NT2/D1 (cell line): ENCODE results near the gene MTFR1L.
A peak's percentile ranks its signal among the peaks of the same experiment; 100 is the strongest.

Experiments used
- DNase-seq: peaks from one replicate; pipeline ENCODE4 v3.0.0-alpha.2; 2011; ENCODE audit warnings: low read depth, low spot score
- H3K27me3 ChIP-seq: 2 replicates; pipeline ENCODE4 v1.6.0; 2011; ENCODE audit warnings: mild to moderate bottlenecking; ENCODE audit not compliant: insufficient read length, insufficient read depth
- H3K36me3 ChIP-seq: 2 replicates; pipeline ENCODE4 v1.6.1; 2011; ENCODE audit warnings: mild to moderate bottlenecking, low read length, mixed read lengths; ENCODE audit not compliant: insufficient read depth, insufficient read length
- H3K4me1 ChIP-seq: 2 replicates; pipeline ENCODE4 v1.5.1; 2011; ENCODE audit not compliant: insufficient read depth, insufficient read length
- H3K4me3 ChIP-seq: 2 replicates; pipeline ENCODE4 v1.5.1; 2011; ENCODE audit warnings: low read depth; ENCODE audit not compliant: insufficient read length
- H3K9ac ChIP-seq: 2 replicates; pipeline ENCODE4 v1.6.0; 2011; ENCODE audit warnings: low read depth; ENCODE audit not compliant: insufficient read length
- H3K9me3 ChIP-seq: 2 replicates; pipeline ENCODE4 v1.5.1; 2011; ENCODE audit warnings: mild to moderate bottlenecking, low read length; ENCODE audit not compliant: insufficient read depth
- SUZ12 ChIP-seq: IDR thresholded peaks from 2 replicates; pipeline ENCODE4 v1.6.1; 2011; ENCODE audit not compliant: insufficient read length, insufficient read depth; ENCODE audit errors: extremely low read depth
- YY1 ChIP-seq: IDR thresholded peaks from 2 replicates; pipeline ENCODE4 v1.6.1; 2011; ENCODE audit not compliant: insufficient read length, insufficient read depth
- ZNF274 ChIP-seq: IDR thresholded peaks from 2 replicates; pipeline ENCODE4 v1.6.1; 2011; ENCODE audit warnings: mild to moderate bottlenecking, low read depth, low read length

The MTFR1L gene

DNA sequence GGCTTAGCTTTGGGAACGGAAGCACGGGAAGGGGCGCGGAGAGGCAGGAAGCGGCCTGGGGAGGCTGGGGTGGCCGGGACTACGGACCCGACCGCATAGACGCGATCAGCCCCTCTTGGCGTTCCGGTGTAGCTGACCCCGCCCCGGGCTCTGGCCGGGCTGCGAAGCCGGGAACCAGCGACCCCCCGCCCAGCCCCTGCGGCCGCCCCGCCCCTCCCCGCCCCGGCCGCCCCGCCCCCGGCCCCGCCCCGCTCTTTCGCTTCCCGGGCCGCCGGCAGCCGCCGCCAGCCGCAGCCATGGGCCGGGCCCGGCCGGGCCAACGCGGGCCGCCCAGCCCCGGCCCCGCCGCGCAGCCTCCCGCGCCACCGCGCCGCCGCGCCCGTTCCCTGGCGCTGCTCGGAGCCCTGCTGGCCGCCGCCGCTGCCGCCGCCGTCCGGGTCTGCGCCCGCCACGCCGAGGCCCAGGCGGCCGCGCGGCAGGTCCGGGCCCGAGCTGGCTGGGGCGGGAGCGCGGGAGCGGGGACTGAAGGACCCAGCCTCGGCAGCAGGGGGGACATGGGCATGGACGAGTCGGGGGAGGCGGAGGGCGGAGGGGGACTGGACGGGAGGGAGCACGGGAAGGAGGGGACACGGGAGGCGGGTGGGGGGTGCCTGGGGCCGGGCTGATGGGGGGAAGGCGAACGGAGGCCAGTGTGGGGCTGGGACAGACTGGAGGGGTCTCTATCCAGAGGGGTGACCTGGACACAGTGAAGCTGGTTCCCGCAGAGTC is 19.6 kb upstream of the MTFR1L start, which contains the start of gene SELENON:
Gene SELENON, plus strand, starts transcription at position 259 of the 768 bp plus-strand sequence. Its CDS starts 38 bp downstream, at position 297.
- Histone ChIP-seq H3K9ac (peak within 1 kb of the TSS; percentile 83), H3K4me3 (peak within 1 kb of the TSS; percentile 76), H3K4me1 (peaks cover 32% of the 10 kb centered on the region), H3K9me3 (no peaks in the 10 kb centered on the region), H3K36me3 (peaks cover 13% of the 10 kb centered on the region), H3K27me3 (peaks cover 11% of the 10 kb centered on the region)
- DNase-seq: peak; percentile 71
- TF ChIP-seq YY1 (no peak), ZNF274 (no peak), SUZ12 (no peak)

- TF ChIP-seq YY1 (no peak), ZNF274 (no peak), SUZ12 (no peak)
- no peak for DNase-seq
- peaks cover 20% of the 10 kb centered on the region for H3K36me3 ChIP-seq
- no peaks in the 10 kb centered on the region for H3K9me3 ChIP-seq
- H3K27me3 ChIP-seq: peaks cover 11% of the 10 kb centered on the region
- H3K4me1 ChIP-seq: peaks cover 30% of the 10 kb centered on the region
- H3K9ac ChIP-seq: peak overlapping the region; percentile 77
- H3K4me3 ChIP-seq: peak overlapping the region; percentile 76
Observed at GRCh38 chr1:25800703-25801377, 18.9 kb upstream of the MTFR1L start.

DNA sequence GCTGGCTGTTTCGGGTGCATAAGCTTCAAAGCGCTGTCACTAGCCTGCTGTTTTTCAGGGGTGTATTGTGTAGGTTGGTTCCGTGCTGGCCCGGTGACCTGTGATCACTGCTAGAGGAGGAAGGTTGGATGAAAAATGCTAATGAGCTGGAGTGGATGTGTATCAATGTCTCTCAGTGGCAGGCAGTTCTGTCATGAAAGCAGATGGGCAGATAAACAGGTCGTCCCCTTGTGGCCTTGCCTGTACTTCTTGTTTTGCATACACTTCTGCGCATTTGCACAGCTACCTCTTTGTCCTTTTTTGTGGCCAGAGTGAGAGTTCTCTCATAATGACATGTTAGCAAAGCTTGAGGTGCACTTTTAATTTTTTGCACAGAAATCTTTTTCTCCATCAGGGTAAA is 16.8 kb upstream of the MTFR1L start:
- no peaks in the 10 kb centered on the region for H3K9me3 ChIP-seq
- peaks cover 18% of the 10 kb centered on the region for H3K4me1 ChIP-seq
- H3K9ac ChIP-seq: no peak overlapping the region
- H3K36me3 ChIP-seq: peaks cover 38% of the 10 kb centered on the region
- no peak overlapping the region for H3K4me3 ChIP-seq
- no peak for TF ChIP-seq ZNF274
- TF ChIP-seq SUZ12: no peak
- no peak for TF ChIP-seq YY1
- no peak for DNase-seq
- peaks cover 8% of the 10 kb centered on the region for H3K27me3 ChIP-seq

DNA sequence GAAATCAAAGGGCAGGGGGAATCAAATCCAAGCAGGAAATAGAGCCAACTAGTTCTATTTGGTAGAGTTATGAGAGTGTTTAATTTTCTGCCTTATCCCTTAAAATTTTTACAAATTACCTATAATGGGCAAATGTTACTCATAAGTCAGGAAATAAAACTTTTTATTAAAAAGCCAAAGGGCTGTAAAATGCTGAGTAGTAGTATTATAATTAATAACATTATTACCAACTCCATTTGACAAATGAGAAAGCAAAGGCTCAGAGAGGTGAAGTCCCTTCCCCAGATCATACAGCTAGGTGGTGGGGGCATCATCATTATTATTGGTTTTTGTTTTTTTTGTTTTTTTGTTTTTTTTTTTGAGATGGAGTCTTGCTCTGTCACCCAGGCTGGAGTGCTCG is 16.4 kb upstream of the MTFR1L start:
- Histone ChIP-seq H3K36me3 (peaks cover 43% of the 10 kb centered on the region), H3K27me3 (peaks cover 5% of the 10 kb centered on the region), H3K4me1 (peaks cover 17% of the 10 kb centered on the region), H3K9me3 (no peaks in the 10 kb centered on the region), H3K4me3 (no peak overlapping the region), H3K9ac (no peak overlapping the region)
- no peak for DNase-seq
- TF ChIP-seq SUZ12 (no peak), YY1 (no peak), ZNF274 (no peak)

- Histone ChIP-seq H3K4me3 (no peak overlapping the region), H3K27me3 (peaks cover 1% of the 10 kb centered on the region), H3K9ac (no peak overlapping the region), H3K4me1 (peaks cover 14% of the 10 kb centered on the region), H3K36me3 (peaks cover 53% of the 10 kb centered on the region), H3K9me3 (no peaks in the 10 kb centered on the region)
- no peak for TF ChIP-seq YY1
- no peak for TF ChIP-seq SUZ12
- TF ChIP-seq ZNF274: no peak
- DNase-seq: no peak
Observed at GRCh38 chr1:25804244-25804963, 15.3 kb upstream of the MTFR1L start.

DNA sequence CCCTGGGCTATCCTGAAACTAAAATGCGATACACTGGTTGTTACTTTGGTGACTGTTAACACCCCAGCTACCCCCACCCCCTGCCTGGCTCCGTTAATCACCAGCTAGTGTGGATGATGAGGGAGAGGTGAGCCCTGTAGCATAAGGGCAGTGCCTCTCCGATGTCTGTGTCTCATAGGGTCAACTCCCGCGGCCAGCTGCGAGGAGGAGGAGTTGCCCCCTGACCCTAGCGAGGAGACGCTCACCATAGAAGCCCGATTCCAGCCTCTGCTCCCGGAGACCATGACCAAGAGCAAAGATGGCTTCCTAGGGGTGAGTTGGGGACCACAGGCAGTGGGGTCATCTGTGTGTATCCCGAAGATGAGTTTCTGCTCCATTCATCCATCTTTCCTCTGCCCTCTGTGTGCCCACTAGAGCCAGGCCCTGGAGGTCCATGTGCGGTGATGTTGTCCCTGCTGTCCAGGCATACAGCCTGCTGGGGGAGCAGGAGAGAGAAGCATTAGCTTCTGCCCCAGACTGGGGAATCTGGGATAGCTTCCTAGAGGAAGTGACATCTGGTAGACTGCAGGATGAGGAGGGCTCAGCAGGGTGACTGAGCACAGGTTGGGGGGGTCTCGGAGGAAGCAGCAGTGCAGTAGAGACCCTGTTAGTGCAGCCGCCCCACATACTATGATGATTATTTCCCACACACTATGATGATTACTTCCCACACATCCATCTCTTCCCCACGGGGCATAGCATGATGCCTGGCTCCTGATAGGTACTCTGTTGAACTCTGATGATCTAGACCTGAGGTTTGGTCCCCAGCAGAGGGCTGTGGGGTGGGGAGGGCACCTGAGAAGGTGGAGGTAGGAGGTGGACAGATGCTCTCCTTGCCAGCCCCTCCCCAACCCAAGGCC is 14.5 kb upstream of the MTFR1L start:
- Histone ChIP-seq H3K4me1 (peaks cover 11% of the 10 kb centered on the region), H3K27me3 (no peaks in the 10 kb centered on the region), H3K36me3 (peaks cover 61% of the 10 kb centered on the region), H3K4me3 (no peak overlapping the region), H3K9ac (no peak overlapping the region), H3K9me3 (no peaks in the 10 kb centered on the region)
- DNase-seq: no peak
- TF ChIP-seq ZNF274: no peak
- TF ChIP-seq YY1: no peak
